Activated CD4-positive, alpha-beta memory T cell treated with anti-CD3 and anti-CD28 coated beads for 36 hours (primary cell): ENCODE data around the gene PIK3CG. TPM values are rescaled to one million over a fixed set of nuclear protein-coding genes. Genes with fewer than 3 reads are reported as not detected.
A peak's percentile ranks its signal among the peaks of the same experiment; 100 is the strongest.
"Not testable (repeated sequence)": the region's sequence is repeated elsewhere in the genome, so short reads cannot be mapped to it uniquely, and the experiment has no call there.

Experiments used
- CTCF ChIA-PET: fragments of 350-600 bp; sonication (Branson Sonifier 250); formaldehyde crosslinking; loops from one replicate; lab custom pipeline; 2021; ENCODE audit warnings: antibody characterized with exemption, inconsistent platforms; lab: Charles Lee
- POLR2A ChIA-PET: fragments of 350-600 bp; sonication (Branson Sonifier 250); formaldehyde crosslinking; loops from one replicate; lab custom pipeline; 2021; ENCODE audit warnings: antibody characterized with exemption; lab: Charles Lee
- DNase-seq: peaks from one replicate; pipeline ENCODE4 v3.0.0-alpha.2; 2020
- H3K27ac Mint-ChIP-seq: one replicate; pipeline ENCODE4 v1.8.0; 2021; ENCODE audit warnings: mixed read lengths
- H3K27me3 Mint-ChIP-seq: one replicate; pipeline ENCODE4 v1.8.0; 2021; ENCODE audit warnings: mixed read lengths
- H3K36me3 Mint-ChIP-seq: one replicate; pipeline ENCODE4 v1.8.0; 2021; ENCODE audit warnings: mixed read lengths
- H3K4me1 Mint-ChIP-seq: one replicate; pipeline ENCODE4 v1.8.0; 2021; ENCODE audit warnings: low read depth, mixed read lengths
- H3K4me3 Mint-ChIP-seq: one replicate; pipeline ENCODE4 v1.8.0; 2021; ENCODE audit warnings: mild to moderate bottlenecking, mixed read lengths
- H3K9me3 Mint-ChIP-seq: one replicate; pipeline ENCODE4 v1.8.0; 2021; ENCODE audit warnings: mixed read lengths
- intact Hi-C: fragments of 100-400 bp; cut with micrococcal nuclease; formaldehyde crosslinking; loops from one replicate; pipeline ENCODE4 v1.15.1; 2023
- total RNA-seq, 2 experiments: library from RNA; stranded (reverse); gene quantifications; one replicate each; pipeline ENCODE4 v1.2.3, GENCODE V29; 2021

Gene PIK3CG
- total RNA-seq: 10 to 100 TPM; 10.9 to 11.3 TPM

GRCh38 chr7:106865130-106866041 is at the start of gene PIK3CG:
TSS of gene PIK3CG (plus strand) at chr7:106865282. CDS start at chr7:106867562, 2,280 bp downstream.
- intact Hi-C loops: loop anchor here (1.0 to 10.0 kb wide), 13 partner anchors 22 to 1057 kb away; partner anchors contain the start of genes CCDC71L, COG5 and DUS4L
- no peak for DNase-seq
- H3K4me1 Mint-ChIP-seq: peaks cover 73% of the 10 kb centered on the region

GRCh38 chr7:106817098-106817497 is 48.0 kb upstream of the PIK3CG start:
- no peaks in the 10 kb centered on the region for H3K9me3 Mint-ChIP-seq
- POLR2A ChIA-PET: no interaction called here
- H3K36me3 Mint-ChIP-seq: no peaks in the 10 kb centered on the region
- no peaks in the 10 kb centered on the region for H3K27me3 Mint-ChIP-seq
- no peaks in the 10 kb centered on the region for H3K4me1 Mint-ChIP-seq
- intact Hi-C loops: no loop called here
- DNase-seq: no peak
- H3K4me3 Mint-ChIP-seq: no peak overlapping the region
- no peak overlapping the region for H3K27ac Mint-ChIP-seq
- CTCF ChIA-PET: no interaction called here

More at GRCh38 chr7:106865130-106866041, at the start of gene PIK3CG:
- Mint-ChIP-seq H3K27me3 (no peaks in the 10 kb centered on the region), H3K9me3 (no peaks in the 10 kb centered on the region), H3K4me3 (peak within 1 kb of the TSS; percentile 83), H3K36me3 (peaks cover 22% of the 10 kb centered on the region), H3K27ac (peak within 1 kb of the TSS; percentile 79)
- ChIA-PET POLR2A (interaction anchor here (0.7 to 1.4 kb wide), 2 partner anchors 51 to 302 kb away, joined by 3 to 4 read pairs; no protein-coding TSS in a partner anchor), CTCF (interaction anchor here (0.8 to 2.0 kb wide), 2 partner anchors 149 to 205 kb away, joined by 3 to 6 read pairs; partner anchors contain the start of gene CCDC71L)

DNA sequence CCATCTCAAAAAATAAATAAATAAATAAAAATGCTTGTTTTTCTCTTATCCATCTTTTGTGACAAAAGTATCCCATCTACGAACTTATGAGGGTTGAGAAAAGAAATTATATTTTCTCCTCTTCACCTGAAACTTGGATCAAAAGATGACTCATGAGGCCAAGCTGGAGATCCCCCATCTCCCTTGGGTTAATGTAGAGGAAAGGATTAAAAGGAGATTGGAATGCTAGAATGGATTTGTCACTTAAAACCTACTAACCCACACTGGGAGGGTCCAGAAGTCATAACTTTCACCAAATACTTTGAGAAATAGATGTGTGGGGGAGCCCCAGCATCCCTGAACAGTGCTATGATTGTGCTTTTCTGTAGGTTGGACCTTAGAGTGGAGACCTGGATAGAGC is 46.3 kb upstream of the PIK3CG start:
- DNase-seq: no peak
- H3K4me1 Mint-ChIP-seq: no peaks in the 10 kb centered on the region
- intact Hi-C loops: no loop called here
- CTCF ChIA-PET: no interaction called here
- H3K36me3 Mint-ChIP-seq: no peaks in the 10 kb centered on the region
- H3K4me3 Mint-ChIP-seq: no peak overlapping the region
- POLR2A ChIA-PET: no interaction called here
- no peaks in the 10 kb centered on the region for H3K27me3 Mint-ChIP-seq
- no peaks in the 10 kb centered on the region for H3K9me3 Mint-ChIP-seq
- H3K27ac Mint-ChIP-seq: no peak overlapping the region

GRCh38 chr7:106819546-106819945 is 45.5 kb upstream of the PIK3CG start:
- no peaks in the 10 kb centered on the region for H3K27me3 Mint-ChIP-seq
- no peak overlapping the region for H3K4me3 Mint-ChIP-seq
- ChIA-PET POLR2A (no interaction called here), CTCF (no interaction called here)
- no peaks in the 10 kb centered on the region for H3K36me3 Mint-ChIP-seq
- H3K4me1 Mint-ChIP-seq: no peaks in the 10 kb centered on the region
- no peak overlapping the region for H3K27ac Mint-ChIP-seq
- intact Hi-C loops: no loop called here
- no peaks in the 10 kb centered on the region for H3K9me3 Mint-ChIP-seq
- DNase-seq: no peak

DNA sequence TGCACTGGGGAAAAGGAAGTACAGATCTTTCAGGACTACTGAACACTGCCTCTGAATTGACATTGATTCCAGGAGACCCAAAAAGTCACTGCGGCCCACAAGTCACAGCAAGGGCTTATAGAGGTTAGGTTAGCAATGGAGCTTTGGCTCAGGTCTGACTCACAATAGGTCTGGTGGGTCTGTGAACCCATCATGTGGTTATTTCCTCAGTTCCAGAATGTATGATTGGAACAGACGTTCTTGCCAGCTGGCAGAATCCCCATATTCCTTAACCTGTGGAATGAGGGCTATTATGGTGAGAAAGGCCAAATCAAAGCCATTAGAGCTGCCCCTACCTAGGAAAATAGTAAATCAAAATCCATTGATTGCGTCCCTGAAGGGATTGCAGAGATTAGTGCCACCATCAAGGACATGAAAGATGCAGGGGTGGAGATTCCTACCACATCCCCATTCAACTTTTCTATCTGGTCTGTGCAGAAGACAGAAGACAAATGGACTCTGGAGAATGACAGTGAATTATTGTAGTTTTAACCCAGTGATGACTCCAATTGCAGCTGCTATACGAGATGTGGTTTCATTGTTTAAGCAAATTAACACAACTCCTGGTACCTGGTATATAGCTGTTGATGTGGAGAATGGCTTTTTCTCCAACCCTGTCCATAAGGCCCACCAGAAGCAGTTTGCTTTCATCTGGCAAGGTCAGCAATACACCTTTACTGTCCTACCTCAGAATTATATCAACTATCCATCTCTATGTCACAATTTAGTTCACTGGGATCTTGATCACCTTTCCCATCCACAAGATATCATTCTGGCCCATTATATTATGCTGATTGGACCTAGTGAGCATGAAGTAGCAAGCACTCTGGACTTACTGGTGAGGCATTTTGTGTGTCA is 44.5 kb upstream of the PIK3CG start:
- ChIA-PET POLR2A (no interaction called here), CTCF (no interaction called here)
- H3K4me3 Mint-ChIP-seq: no peak overlapping the region
- DNase-seq: no peak
- no peaks in the 10 kb centered on the region for H3K36me3 Mint-ChIP-seq
- no peaks in the 10 kb centered on the region for H3K27me3 Mint-ChIP-seq
- no peaks in the 10 kb centered on the region for H3K4me1 Mint-ChIP-seq
- no peak overlapping the region for H3K27ac Mint-ChIP-seq
- H3K9me3 Mint-ChIP-seq: no peaks in the 10 kb centered on the region
- intact Hi-C loops: no loop called here

- Mint-ChIP-seq H3K9me3 (no peaks in the 10 kb centered on the region), H3K4me1 (no peaks in the 10 kb centered on the region), H3K4me3 (no peak overlapping the region), H3K27ac (no peak overlapping the region), H3K27me3 (no peaks in the 10 kb centered on the region), H3K36me3 (no peaks in the 10 kb centered on the region)
- intact Hi-C loops: no loop called here
- POLR2A ChIA-PET: no interaction called here
- CTCF ChIA-PET: no interaction called here
- no peak for DNase-seq
Observed at GRCh38 chr7:106823631-106824030, 41.5 kb upstream of the PIK3CG start.

DNA sequence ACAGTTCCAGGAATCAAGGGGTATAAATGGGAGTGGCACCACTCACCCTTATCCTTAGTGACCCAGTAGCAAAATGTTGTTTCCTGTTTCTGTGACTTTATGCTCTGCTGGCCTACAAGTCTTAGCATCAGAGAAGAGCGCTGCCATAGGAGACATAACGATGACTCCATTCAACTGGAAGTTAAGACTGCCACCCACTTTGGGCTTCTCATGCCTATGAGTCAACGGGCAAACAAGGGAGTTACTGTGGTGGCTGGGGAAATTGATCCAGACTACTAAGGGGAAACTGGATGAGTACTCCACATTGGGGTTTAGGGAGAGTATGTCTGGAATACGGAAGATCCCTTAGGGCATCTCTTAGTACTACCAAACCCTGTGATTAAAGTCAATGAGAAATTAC is 40.6 kb upstream of the PIK3CG start:
- intact Hi-C loops: no loop called here
- no peak for DNase-seq
- no peaks in the 10 kb centered on the region for H3K27me3 Mint-ChIP-seq
- ChIA-PET POLR2A (no interaction called here), CTCF (no interaction called here)
- H3K9me3 Mint-ChIP-seq: no peaks in the 10 kb centered on the region
- H3K36me3 Mint-ChIP-seq: no peaks in the 10 kb centered on the region
- no peak overlapping the region for H3K4me3 Mint-ChIP-seq
- H3K4me1 Mint-ChIP-seq: no peaks in the 10 kb centered on the region
- H3K27ac Mint-ChIP-seq: no peak overlapping the region

- ChIA-PET CTCF (interaction anchor here (0.6 kb wide), 1 partner anchor 538 kb away, joined by 3 read pairs; no protein-coding TSS in a partner anchor), POLR2A (no interaction called here)
- H3K36me3 Mint-ChIP-seq: no peaks in the 10 kb centered on the region
- no peaks in the 10 kb centered on the region for H3K9me3 Mint-ChIP-seq
- H3K4me3 Mint-ChIP-seq: no peak overlapping the region
- no peaks in the 10 kb centered on the region for H3K27me3 Mint-ChIP-seq
- intact Hi-C loops: no loop called here
- H3K27ac Mint-ChIP-seq: no peak overlapping the region
- DNase-seq: no peak
- no peaks in the 10 kb centered on the region for H3K4me1 Mint-ChIP-seq
Observed at GRCh38 chr7:106827626-106828025, 37.5 kb upstream of the PIK3CG start.

GRCh38 chr7:106829496-106829895 is 35.6 kb upstream of the PIK3CG start:
- H3K27me3 Mint-ChIP-seq: no peaks in the 10 kb centered on the region
- H3K9me3 Mint-ChIP-seq: no peaks in the 10 kb centered on the region
- intact Hi-C loops: no loop called here
- H3K36me3 Mint-ChIP-seq: no peaks in the 10 kb centered on the region
- DNase-seq: no peak
- no peak overlapping the region for H3K4me3 Mint-ChIP-seq
- H3K27ac Mint-ChIP-seq: no peak overlapping the region
- POLR2A ChIA-PET: no interaction called here
- no peaks in the 10 kb centered on the region for H3K4me1 Mint-ChIP-seq
- CTCF ChIA-PET: no interaction called here

- H3K27ac Mint-ChIP-seq, POLR2A ChIA-PET, H3K9me3 Mint-ChIP-seq, intact Hi-C loops, H3K27me3 Mint-ChIP-seq, H3K4me3 Mint-ChIP-seq, CTCF ChIA-PET, DNase-seq, H3K4me1 Mint-ChIP-seq, H3K36me3 Mint-ChIP-seq: not testable (repeated sequence)
Observed at GRCh38 chr7:106830896-106831295, 34.2 kb upstream of the PIK3CG start.

DNA sequence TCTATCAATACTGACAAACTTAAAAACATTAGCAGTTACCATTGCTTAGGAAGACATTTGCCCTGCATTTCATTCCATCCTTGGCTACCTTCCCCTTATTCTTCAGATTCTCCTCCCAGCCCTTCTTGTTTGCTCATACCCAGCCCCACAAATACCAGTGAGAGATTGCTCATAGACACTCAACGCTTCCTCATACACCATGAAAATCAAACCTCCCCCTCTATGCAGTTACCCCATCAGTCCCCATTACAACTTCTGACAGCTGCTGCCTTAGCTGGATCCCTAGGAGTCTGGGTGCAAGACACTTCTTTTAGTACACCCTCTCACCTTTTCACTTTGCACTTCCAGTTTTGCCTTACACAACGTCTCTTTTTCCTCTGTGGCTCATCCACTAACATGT is 28.3 kb upstream of the PIK3CG start:
- Mint-ChIP-seq H3K4me3 (no peak overlapping the region), H3K27me3 (no peaks in the 10 kb centered on the region), H3K27ac (no peak overlapping the region), H3K36me3 (no peaks in the 10 kb centered on the region), H3K4me1 (no peaks in the 10 kb centered on the region), H3K9me3 (no peaks in the 10 kb centered on the region)
- ChIA-PET CTCF (no interaction called here), POLR2A (no interaction called here)
- intact Hi-C loops: no loop called here
- no peak for DNase-seq

DNA sequence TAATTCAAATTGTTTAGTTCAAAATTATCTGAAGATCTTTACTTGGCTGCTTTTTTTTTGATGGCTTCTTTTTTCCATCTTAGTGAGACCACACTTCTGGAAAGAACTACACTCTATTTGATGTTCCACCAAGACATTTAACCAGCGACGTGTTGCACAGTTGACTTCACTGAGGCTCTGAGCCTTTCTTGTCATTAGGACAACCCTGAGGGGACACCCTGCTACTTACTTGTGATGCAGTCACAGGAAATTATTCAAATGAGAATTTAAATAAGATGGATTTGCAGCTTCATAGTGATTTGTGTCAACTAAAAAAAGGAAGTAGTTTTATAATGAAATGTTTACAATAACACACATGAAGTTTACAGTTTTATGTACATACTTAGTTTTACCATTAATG is 25.6 kb upstream of the PIK3CG start:
- intact Hi-C loops: no loop called here
- Mint-ChIP-seq H3K27me3 (peaks cover 1% of the 10 kb centered on the region), H3K36me3 (no peaks in the 10 kb centered on the region), H3K9me3 (no peaks in the 10 kb centered on the region), H3K4me3 (no peak overlapping the region), H3K27ac (no peak overlapping the region), H3K4me1 (no peaks in the 10 kb centered on the region)
- ChIA-PET CTCF (no interaction called here), POLR2A (no interaction called here)
- no peak for DNase-seq
